Hematopoietic multipotent progenitor cell treated with erythropoietin and hydrocortisone succinate and interleukin-3 and kit ligand, for 15 days (in vitro differentiated cells): ENCODE measurements around the gene MT1X.
A peak's percentile ranks its signal among the peaks of the same experiment; 100 is the strongest.
"Not testable (repeated sequence)": the region's sequence is repeated elsewhere in the genome, so short reads cannot be mapped to it uniquely, and the experiment has no call there.

Experiments used
- DNase-seq: peaks from one replicate; pipeline ENCODE4 v3.0.0-alpha.2; 2015; ENCODE audit warnings: low spot score

Gene MT1X

GRCh38 chr16:56711862-56712261 lies 29.6 kb downstream of the MT1X start:
- no peak for DNase-seq

GRCh38 chr16:56713794-56714193 lies 31.5 kb downstream of the MT1X start:
- no peak for DNase-seq

- no peak for DNase-seq
Measured at GRCh38 chr16:56715126-56715525, 32.9 kb downstream of the MT1X start.

- DNase-seq = no peak
Measured at GRCh38 chr16:56716761-56717160, 34.5 kb downstream of the MT1X start.

- not testable (repeated sequence) for DNase-seq
Measured at GRCh38 chr16:56717532-56717931, 35.3 kb downstream of the MT1X start.

GRCh38 chr16:56722200-56722842 lies 40.1 kb downstream of the MT1X start:
- no peak for DNase-seq

GRCh38 chr16:56724191-56724590 lies 41.9 kb downstream of the MT1X start:
- no peak for DNase-seq

- no peak for DNase-seq
Measured at GRCh38 chr16:56726283-56726682, 44.0 kb downstream of the MT1X start.

GRCh38 chr16:56726926-56727325 lies 44.7 kb downstream of the MT1X start:
- DNase-seq = no peak

GRCh38 chr16:56728027-56728426 lies 45.8 kb downstream of the MT1X start:
- no peak for DNase-seq

GRCh38 chr16:56728980-56729734 lies 46.9 kb downstream of the MT1X start:
- DNase-seq = no peak

GRCh38 chr16:56729735-56730662 lies 47.7 kb downstream of the MT1X start, which contains the start of gene NUP93:
NUP93 (plus strand) TSS chr16:56730129; CDS start chr16:56748248, 18,119 bp downstream.
- DNase-seq = peak; percentile 92

GRCh38 chr16:56732366-56732765 lies 50.1 kb downstream of the MT1X start:
- no peak for DNase-seq

GRCh38 chr16:56732832-56733231 lies 50.6 kb downstream of the MT1X start:
- DNase-seq = no peak
